GM10266 (cell line): Measurements from ENCODE around the gene PRKCA.
"Not testable (repeated sequence)": the region's sequence is repeated elsewhere in the genome, so short reads cannot be mapped to it uniquely, and the experiment has no call there.

Experiments used
- DNase-seq: peaks from one replicate; pipeline ENCODE4 v3.0.0; 2012; ENCODE audit errors: extremely low spot score
- CTCF ChIP-seq: IDR thresholded peaks from 2 replicates; pipeline ENCODE4 v1.5.1; 2012; ENCODE audit warnings: mild to moderate bottlenecking, low read depth; ENCODE audit not compliant: control insufficient read depth, insufficient read depth; ENCODE audit errors: missing control alignments

PRKCA gene

GRCh38 chr17:66347661-66348514, 45.5 kb downstream of the PRKCA start:
- no peak for DNase-seq

GRCh38 chr17:66348584-66349165, 46.3 kb downstream of the PRKCA start:
- no peak for TF ChIP-seq CTCF
- no peak for DNase-seq

More at GRCh38 chr17:66347661-66348514, 45.5 kb downstream of the PRKCA start:
- TF ChIP-seq CTCF, result no peak

GRCh38 chr17:66349521-66350254, 47.3 kb downstream of the PRKCA start:
- no peak for TF ChIP-seq CTCF
- no peak for DNase-seq

- not testable (repeated sequence) for DNase-seq
These were observed 48.2 kb downstream of the PRKCA start for GRCh38 chr17:66350576-66350975.

- no peak for TF ChIP-seq CTCF
- no peak for DNase-seq
These were observed 48.6 kb downstream of the PRKCA start for GRCh38 chr17:66351033-66351432.

GRCh38 chr17:66351701-66352100, 49.3 kb downstream of the PRKCA start:
- no peak for TF ChIP-seq CTCF
- DNase-seq, result no peak

GRCh38 chr17:66353937-66354401, 51.6 kb downstream of the PRKCA start:
- no peak for DNase-seq
- TF ChIP-seq CTCF, result no peak
